Measurements from ENCODE around the gene CC2D2A. TPM values are rescaled to one million over a fixed set of nuclear protein-coding genes. Genes with fewer than 3 reads are reported as not detected.
A peak's percentile ranks its signal among the peaks of the same experiment; 100 is the strongest.

Gene CC2D2A
- total RNA-seq = 15.5 TPM
- long read RNA-seq, full-length matches to known transcripts = 2 of 13 reads
- long read RNA-seq, partial matches to known transcripts = 5 of 13 reads
- long read RNA-seq, other reads (novel, unspliced or antisense) = 6 of 13 reads

- no peak for DNase-seq
- H3K27ac ChIP-seq = peak within 1 kb of the TSS; percentile 74
- ATAC-seq = peak; percentile 96
- no peaks in the 10 kb centered on the region for H3K4me1 ChIP-seq
- no peaks in the 10 kb centered on the region for H3K27me3 ChIP-seq
- peak within 1 kb of the TSS; percentile 65 for H3K4me3 ChIP-seq
- H3K9me3 ChIP-seq = no peaks in the 10 kb centered on the region
- intact Hi-C loops (cut with DNase I) = no loop called here
- no peak for TF ChIP-seq CTCF (IDR thresholded peaks at IDR 0.05)
- H3K36me3 ChIP-seq = no peaks in the 10 kb centered on the region
These were observed at the start of gene CC2D2A for GRCh38 chr4:15469402-15470127. Gene CC2D2A, plus strand, starts transcription at chr4:15469882. Its CDS starts 6,051 bp downstream, at chr4:15475933.

GRCh38 chr4:15420642-15421041, 49.0 kb upstream of the CC2D2A start:
- ATAC-seq (no peak), DNase-seq (no peak)
- intact Hi-C loops (cut with DNase I) = no loop called here
- H3K9me3 ChIP-seq = no peaks in the 10 kb centered on the region
- no peaks in the 10 kb centered on the region for H3K36me3 ChIP-seq
- no peaks in the 10 kb centered on the region for H3K4me1 ChIP-seq
- no peak for TF ChIP-seq CTCF (IDR thresholded peaks at IDR 0.05)
- no peaks in the 10 kb centered on the region for H3K27me3 ChIP-seq
- H3K4me3 ChIP-seq = no peak overlapping the region
- no peak overlapping the region for H3K27ac ChIP-seq

- TF ChIP-seq CTCF (IDR thresholded peaks at IDR 0.05) = no peak
- ATAC-seq = no peak
- Histone ChIP-seq H3K4me1 (no peaks in the 10 kb centered on the region), H3K4me3 (no peak overlapping the region), H3K36me3 (no peaks in the 10 kb centered on the region), H3K27me3 (no peaks in the 10 kb centered on the region), H3K27ac (no peak overlapping the region), H3K9me3 (no peaks in the 10 kb centered on the region)
- intact Hi-C loops (cut with DNase I) = no loop called here
- DNase-seq = no peak
These were observed 46.4 kb upstream of the CC2D2A start for GRCh38 chr4:15423285-15423711.

- Histone ChIP-seq H3K27ac (no peak overlapping the region), H3K36me3 (no peaks in the 10 kb centered on the region), H3K4me3 (no peak overlapping the region), H3K4me1 (peaks cover 4% of the 10 kb centered on the region), H3K27me3 (no peaks in the 10 kb centered on the region), H3K9me3 (no peaks in the 10 kb centered on the region)
- DNase-seq (no peak), ATAC-seq (no peak)
- intact Hi-C loops (cut with DNase I) = no loop called here
- TF ChIP-seq CTCF (IDR thresholded peaks at IDR 0.05) = no peak
These were observed 44.2 kb upstream of the CC2D2A start for GRCh38 chr4:15425520-15425919.

- H3K27ac ChIP-seq = no peak overlapping the region
- no peaks in the 10 kb centered on the region for H3K9me3 ChIP-seq
- no peak for DNase-seq
- peak overlapping the region; percentile 0 for H3K4me3 ChIP-seq
- no peaks in the 10 kb centered on the region for H3K27me3 ChIP-seq
- H3K4me1 ChIP-seq = peaks cover 4% of the 10 kb centered on the region
- no peak for ATAC-seq
- H3K36me3 ChIP-seq = no peaks in the 10 kb centered on the region
- intact Hi-C loops (cut with DNase I) = no loop called here
- no peak for TF ChIP-seq CTCF (IDR thresholded peaks at IDR 0.05)
These were observed 42.5 kb upstream of the CC2D2A start for GRCh38 chr4:15427161-15427560.

Data from upper lobe of right lung (tissue), 1 donor.